ENCODE measurements around the gene SEC23B.

The SEC23B gene

DNA sequence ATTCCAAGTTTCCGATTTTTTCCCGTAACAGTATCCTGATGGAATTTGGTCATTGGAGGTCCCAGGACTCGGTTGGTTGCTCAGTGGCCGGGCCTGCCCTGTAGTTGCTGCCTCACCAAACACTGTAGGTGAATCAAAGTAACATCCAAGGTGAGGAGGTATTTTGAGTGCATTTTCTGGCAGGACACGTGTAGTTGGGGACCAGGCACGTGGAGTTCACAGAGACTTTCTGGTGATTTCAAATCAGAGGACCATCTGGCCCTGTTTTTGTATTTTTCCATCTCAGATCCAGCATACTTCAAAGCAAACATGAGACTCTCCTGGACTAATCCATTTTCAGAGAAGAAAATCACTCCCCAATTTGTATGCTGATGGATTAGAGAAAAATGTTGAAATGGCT, 70.2 kb downstream of the SEC23B start:
- no peaks in the 10 kb centered on the region for H3K4me1 ChIP-seq (ENCODE audit: low read depth, poor library complexity, severe bottlenecking)
- H3K9ac ChIP-seq, result no peak overlapping the region
- no peak overlapping the region for H3K4me2 ChIP-seq
- no peak overlapping the region for H2AFZ ChIP-seq (ENCODE audit: low read depth)
- H3K79me2 ChIP-seq (ENCODE audit: insufficient read depth, low read depth), result no peaks in the 10 kb centered on the region
- no peak overlapping the region for H3K4me3 ChIP-seq (IDR thresholded peaks at IDR 0.05; ENCODE audit: insufficient read depth, low read depth, low read length)
- no peaks in the 10 kb centered on the region for H3K27me3 ChIP-seq (ENCODE audit: insufficient read depth, low read depth)
- H3K27ac ChIP-seq, result no peak overlapping the region
- no peaks in the 10 kb centered on the region for H3K36me3 ChIP-seq (ENCODE audit: insufficient read depth)
- no peaks in the 10 kb centered on the region for H4K20me1 ChIP-seq (ENCODE audit: insufficient read depth)
- TF ChIP-seq, protein P1, sequence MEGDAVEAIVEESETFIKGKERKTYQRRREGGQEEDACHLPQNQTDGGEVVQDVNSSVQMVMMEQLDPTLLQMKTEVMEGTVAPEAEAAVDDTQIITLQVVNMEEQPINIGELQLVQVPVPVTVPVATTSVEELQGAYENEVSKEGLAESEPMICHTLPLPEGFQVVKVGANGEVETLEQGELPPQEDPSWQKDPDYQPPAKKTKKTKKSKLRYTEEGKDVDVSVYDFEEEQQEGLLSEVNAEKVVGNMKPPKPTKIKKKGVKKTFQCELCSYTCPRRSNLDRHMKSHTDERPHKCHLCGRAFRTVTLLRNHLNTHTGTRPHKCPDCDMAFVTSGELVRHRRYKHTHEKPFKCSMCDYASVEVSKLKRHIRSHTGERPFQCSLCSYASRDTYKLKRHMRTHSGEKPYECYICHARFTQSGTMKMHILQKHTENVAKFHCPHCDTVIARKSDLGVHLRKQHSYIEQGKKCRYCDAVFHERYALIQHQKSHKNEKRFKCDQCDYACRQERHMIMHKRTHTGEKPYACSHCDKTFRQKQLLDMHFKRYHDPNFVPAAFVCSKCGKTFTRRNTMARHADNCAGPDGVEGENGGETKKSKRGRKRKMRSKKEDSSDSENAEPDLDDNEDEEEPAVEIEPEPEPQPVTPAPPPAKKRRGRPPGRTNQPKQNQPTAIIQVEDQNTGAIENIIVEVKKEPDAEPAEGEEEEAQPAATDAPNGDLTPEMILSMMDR (conservative IDR thresholded peaks at IDR 0.05; ENCODE audit: low read depth, low read length), result no peak

DNA sequence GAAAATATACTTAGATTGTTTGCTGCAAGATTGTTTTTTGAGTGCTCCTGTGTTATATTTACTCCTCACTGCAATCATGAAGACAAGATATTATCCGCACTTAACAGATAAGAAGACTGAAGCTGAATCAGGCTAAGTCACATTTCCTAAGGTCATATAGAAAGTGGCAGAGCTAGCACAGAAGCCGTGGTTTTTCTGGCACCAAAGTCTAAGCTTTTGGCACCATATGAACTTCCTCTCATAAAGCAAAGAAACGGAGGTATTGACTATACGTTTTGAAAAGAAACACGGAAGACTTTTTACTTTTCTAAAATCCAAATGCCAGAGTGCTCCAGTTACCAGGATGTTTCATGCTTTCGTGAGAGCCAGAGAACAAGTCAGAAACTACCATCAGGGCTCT, 70.8 kb downstream of the SEC23B start:
- Histone ChIP-seq H3K36me3 (ENCODE audit: insufficient read depth) (no peaks in the 10 kb centered on the region), H3K4me1 (ENCODE audit: low read depth, poor library complexity, severe bottlenecking) (no peaks in the 10 kb centered on the region), H4K20me1 (ENCODE audit: insufficient read depth) (no peaks in the 10 kb centered on the region), H3K9ac (no peak overlapping the region), H3K27ac (no peak overlapping the region), H3K4me2 (no peak overlapping the region), H3K27me3 (ENCODE audit: insufficient read depth, low read depth) (no peaks in the 10 kb centered on the region), H3K79me2 (ENCODE audit: insufficient read depth, low read depth) (no peaks in the 10 kb centered on the region), H2AFZ (ENCODE audit: low read depth) (no peak overlapping the region), H3K4me3 (IDR thresholded peaks at IDR 0.05; ENCODE audit: insufficient read depth, low read depth, low read length) (no peak overlapping the region)
- TF ChIP-seq, protein P1 (conservative IDR thresholded peaks at IDR 0.05; ENCODE audit: low read depth, low read length), result no peak

DNA sequence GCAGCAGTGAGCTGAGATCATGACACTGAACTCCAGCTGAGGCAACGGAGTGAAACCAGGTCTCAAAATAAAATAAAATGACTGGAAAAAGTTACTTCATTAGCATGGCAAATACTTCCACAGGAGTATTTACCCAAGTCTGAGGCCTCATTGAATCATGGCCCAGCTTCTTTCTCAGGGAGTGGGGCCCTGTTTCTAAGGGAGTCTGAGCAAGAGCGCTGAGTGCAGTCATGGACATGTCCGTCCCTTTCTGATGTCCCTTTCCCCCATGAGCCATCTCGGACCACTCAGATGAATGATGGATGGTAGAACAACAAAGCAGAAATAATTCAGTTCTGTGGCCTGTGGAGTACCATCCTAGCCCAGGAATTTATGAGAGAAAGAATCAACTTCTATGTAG, 72.3 kb downstream of the SEC23B start:
- peaks cover 2% of the 10 kb centered on the region for H3K4me1 ChIP-seq (ENCODE audit: low read depth, poor library complexity, severe bottlenecking)
- no peaks in the 10 kb centered on the region for H3K36me3 ChIP-seq (ENCODE audit: insufficient read depth)
- H3K4me3 ChIP-seq (IDR thresholded peaks at IDR 0.05; ENCODE audit: insufficient read depth, low read depth, low read length), result no peak overlapping the region
- H2AFZ ChIP-seq (ENCODE audit: low read depth), result no peak overlapping the region
- H4K20me1 ChIP-seq (ENCODE audit: insufficient read depth), result no peaks in the 10 kb centered on the region
- no peak overlapping the region for H3K4me2 ChIP-seq
- no peaks in the 10 kb centered on the region for H3K27me3 ChIP-seq (ENCODE audit: insufficient read depth, low read depth)
- H3K27ac ChIP-seq, result no peak overlapping the region
- TF ChIP-seq, protein P1 (conservative IDR thresholded peaks at IDR 0.05; ENCODE audit: low read depth, low read length), result no peak
- H3K9ac ChIP-seq, result no peak overlapping the region
- H3K79me2 ChIP-seq (ENCODE audit: insufficient read depth, low read depth), result no peaks in the 10 kb centered on the region

DNA sequence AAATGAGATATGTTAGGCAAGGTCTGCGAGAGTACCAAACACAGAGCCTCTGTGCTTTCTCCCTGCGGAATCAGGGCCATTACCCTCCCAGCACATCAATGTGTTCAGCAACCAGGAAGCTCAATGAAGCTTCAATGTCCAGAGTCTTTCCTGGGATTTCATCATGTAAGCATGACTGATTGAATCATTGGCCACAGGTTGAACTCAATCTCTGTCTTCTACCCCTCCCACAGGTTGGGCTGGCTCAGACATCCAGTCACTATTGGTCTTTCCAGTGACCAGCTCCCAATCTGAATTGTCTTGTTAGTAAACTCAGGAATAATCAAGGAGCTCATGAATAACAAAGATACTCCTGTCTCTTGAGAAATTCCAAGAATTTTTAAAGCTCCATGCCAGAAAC, 77.4 kb downstream of the SEC23B start:
- Histone ChIP-seq H3K4me2 (no peak overlapping the region), H4K20me1 (ENCODE audit: insufficient read depth) (no peaks in the 10 kb centered on the region), H3K27me3 (ENCODE audit: insufficient read depth, low read depth) (no peaks in the 10 kb centered on the region), H3K4me3 (IDR thresholded peaks at IDR 0.05; ENCODE audit: insufficient read depth, low read depth, low read length) (no peak overlapping the region), H3K9ac (no peak overlapping the region), H3K4me1 (ENCODE audit: low read depth, poor library complexity, severe bottlenecking) (peaks cover 11% of the 10 kb centered on the region), H2AFZ (ENCODE audit: low read depth) (no peak overlapping the region), H3K27ac (no peak overlapping the region), H3K79me2 (ENCODE audit: insufficient read depth, low read depth) (no peaks in the 10 kb centered on the region), H3K36me3 (ENCODE audit: insufficient read depth) (no peaks in the 10 kb centered on the region)
- TF ChIP-seq, protein P1 (conservative IDR thresholded peaks at IDR 0.05; ENCODE audit: low read depth, low read length), result no peak
